HG03520 (cell line): ENCODE results near the gene CYP26B1.

Source experiments
- ATAC-seq: cut with Tn5 transposase; IDR thresholded peaks from one replicate; pipeline ENCODE4 v1.9.1; 2021; ENCODE audit warnings: mild to moderate bottlenecking, moderate library complexity; ENCODE audit not compliant: unreplicated experiment

The CYP26B1 gene

DNA sequence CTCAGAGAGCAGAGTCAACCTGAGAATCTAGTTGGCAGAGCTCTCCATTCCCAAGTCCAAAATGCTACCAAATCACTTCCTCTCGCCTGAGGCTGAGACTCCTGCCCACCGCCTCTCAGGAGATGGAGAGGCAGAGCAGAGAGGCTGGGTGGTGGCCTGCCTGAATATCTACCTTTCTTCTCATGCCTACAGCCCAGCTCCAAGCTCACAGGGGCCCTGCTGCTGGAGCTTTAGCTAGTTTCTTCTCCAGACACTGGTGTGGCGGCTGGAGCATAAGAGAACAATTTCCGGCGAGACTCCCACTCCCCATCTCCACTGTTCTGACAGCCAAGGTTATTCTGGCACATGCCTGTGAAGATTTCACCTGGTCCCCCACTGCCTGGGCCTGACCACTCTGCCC is 8.1 kb upstream of the CYP26B1 start:
- no peak for ATAC-seq

DNA sequence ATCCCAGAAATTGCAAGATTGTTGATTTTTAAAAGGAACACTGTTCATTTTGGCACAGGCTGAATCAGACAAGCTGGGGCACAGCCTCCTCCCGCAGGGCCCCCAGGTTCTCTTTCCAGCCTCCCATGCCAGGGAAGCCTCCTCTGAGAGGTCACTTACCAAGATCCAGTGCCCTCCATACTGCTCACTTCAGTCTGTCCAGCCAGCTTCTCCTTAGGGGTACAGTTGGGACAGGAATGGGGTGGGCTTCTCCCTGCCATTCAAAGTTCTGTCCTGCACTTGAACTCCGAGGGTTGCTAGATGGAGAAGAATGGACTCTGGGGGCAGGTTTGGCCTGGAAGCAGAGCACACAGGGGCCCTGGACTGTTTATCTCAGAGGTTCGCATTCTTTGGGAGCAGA is 7.5 kb upstream of the CYP26B1 start:
- no peak for ATAC-seq

DNA sequence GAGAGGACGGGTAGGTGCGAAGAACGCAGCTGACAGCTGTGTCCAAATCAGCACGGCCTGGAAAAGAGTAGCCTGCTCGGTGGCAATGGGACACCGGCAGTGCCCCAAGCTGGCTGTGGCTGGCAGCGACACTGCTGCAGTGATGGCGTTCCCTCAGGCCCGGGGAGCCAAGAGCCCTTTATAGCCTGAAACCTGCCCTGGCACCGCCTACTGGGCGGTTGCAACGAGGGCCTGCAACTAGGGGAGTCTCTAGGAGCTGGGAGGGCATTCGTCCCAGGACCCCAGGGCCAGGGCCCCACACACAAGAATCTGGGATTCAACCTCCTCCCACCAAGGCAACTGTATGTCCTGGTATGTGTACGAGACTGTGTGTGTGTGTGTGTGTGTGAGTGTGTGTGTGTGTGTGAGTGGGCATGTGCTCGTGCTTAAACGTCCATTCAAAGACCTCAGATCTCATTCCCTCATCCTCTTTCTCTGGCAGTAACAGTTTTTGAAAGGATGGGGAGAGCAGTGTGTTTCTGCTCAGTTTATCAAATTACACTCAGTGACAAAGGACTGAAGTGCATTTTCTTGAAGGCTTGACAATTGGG is 6.8 kb upstream of the CYP26B1 start:
- no peak for ATAC-seq

GRCh38 chr2:72153924-72154323 is 6.3 kb upstream of the CYP26B1 start:
- no peak for ATAC-seq

DNA sequence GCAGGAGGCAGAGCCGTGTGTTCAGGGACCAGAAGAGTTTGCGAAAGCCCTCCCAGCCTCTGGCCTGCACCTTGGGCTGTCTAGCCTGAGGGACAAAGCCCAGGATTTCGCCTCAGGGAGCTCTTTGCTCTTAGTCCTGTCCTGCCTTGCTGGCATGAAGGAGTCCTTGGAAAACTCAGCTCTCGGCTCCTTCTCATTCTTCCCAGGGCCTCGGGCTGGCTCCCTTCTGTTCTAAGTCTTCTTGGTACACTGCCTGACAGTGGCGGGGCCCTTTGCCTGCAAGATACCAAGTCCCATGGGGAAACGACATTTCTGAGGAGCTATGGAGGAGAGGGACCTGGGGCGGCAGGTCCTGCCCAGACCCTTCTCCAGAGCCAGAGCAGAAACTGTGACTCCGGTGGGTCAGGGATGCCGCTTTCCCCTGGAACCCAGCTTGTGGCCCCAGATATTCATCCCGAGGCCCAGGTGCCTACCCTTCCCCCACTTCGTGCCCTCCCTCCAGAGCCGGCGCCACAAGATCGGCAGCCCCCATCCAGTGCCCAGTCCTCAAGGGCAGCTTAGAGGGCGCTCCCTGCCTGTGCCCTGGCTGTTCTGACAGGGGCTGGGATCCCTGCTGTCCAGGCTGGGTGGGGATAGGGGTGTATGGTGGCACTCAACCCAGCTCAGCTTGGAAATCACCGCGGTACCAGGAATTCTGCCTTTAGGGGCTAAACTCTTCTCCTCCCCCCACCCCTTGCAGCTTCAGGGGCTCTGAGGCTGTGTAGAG is 5.5 kb upstream of the CYP26B1 start:
- ATAC-seq: no peak

GRCh38 chr2:72150861-72151356 is 3.2 kb upstream of the CYP26B1 start:
- no peak for ATAC-seq

GRCh38 chr2:72150157-72150860 is 2.6 kb upstream of the CYP26B1 start:
- ATAC-seq: peak; percentile 52

GRCh38 chr2:72149556-72150156 is 2.0 kb upstream of the CYP26B1 start:
- no peak for ATAC-seq

GRCh38 chr2:72148837-72149555 is 1.3 kb upstream of the CYP26B1 start:
- no peak for ATAC-seq

- ATAC-seq: no peak
Observed at GRCh38 chr2:72148003-72148836, 558 bp upstream of the CYP26B1 start.

DNA sequence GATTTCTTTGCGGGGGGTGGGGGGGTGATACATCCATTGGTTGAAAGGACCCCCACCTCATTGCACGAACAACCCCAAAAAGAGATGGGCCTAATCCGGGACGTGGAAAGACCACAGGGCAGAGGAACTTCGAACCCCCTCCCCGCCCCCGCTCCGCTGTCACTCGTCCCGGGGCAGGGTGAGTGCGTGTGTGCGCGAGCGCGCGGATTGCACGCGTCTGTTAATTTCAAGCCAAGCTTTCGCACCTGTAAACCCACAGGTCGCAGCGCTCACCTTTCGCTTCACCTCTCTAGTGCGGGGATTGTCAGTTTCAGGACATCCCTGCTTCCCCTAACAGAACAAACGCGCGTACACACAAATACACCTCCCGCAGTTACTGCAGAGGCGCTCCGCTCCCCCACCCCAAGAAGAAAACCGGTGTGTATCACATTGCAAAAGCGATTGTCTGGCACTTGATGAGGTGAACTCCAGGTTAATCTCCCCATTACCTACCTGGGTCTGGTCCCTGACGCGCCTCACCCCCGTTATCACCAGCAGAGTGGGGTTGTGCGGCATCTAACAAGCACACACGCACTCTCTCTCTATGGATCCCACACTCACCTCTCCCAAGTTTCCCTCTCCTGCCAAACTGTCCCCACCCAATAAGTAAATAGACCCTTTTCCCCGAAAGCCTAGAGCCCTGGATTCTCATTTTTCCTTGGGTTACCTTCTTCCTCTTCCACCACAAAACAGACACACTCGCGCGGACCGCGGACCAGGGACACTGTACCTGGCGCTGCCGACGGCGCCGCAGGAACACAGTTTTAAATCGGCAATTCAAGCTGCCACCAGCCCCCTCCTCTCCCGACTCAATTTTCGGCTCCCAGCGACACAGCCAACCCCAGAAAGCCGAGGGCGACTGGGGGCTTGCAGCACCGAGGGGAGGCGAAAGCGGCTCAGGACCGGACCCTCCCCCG is 1.0 kb downstream of the CYP26B1 start:
- no peak for ATAC-seq

- ATAC-seq: no peak
Observed at GRCh38 chr2:72145658-72146329, 1.9 kb downstream of the CYP26B1 start.

DNA sequence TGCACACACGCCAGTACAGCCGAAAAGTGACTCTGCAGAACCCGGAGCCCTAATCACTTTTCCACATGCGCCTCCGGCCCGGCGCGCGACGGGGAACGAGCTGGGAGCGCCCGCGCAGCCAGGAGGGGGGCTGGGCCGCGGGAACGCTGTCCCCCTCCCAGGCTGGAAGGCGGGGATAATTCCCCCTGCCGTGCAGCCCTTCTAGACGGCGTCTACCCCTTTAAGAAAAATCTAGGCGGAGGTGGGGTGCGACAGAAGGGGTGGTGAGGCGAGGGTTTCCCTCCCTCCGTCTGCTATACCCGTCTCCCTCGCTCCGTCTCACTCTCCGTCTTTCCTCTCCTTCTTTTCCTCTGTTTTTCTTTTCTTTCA is 2.4 kb downstream of the CYP26B1 start:
- ATAC-seq: no peak

GRCh38 chr2:72144632-72145288 is 2.9 kb downstream of the CYP26B1 start:
- no peak for ATAC-seq

DNA sequence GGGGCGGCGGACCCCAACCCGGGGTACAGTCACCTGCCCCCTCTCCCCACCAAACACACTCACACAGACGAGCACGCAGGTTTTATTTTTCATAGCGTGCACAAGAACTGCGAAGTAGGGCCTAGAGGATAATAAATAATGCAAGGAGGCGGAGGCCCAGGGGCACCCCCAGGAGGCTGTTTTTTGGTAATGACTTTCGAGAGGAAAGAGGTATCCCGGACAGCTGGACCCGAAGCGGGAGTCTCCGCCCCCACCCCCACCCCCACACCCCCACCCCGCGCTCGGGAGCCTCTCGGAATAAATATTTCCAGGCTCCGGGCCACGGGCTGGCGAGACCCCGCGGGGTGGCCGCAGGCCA is 3.4 kb downstream of the CYP26B1 start:
- ATAC-seq: no peak

DNA sequence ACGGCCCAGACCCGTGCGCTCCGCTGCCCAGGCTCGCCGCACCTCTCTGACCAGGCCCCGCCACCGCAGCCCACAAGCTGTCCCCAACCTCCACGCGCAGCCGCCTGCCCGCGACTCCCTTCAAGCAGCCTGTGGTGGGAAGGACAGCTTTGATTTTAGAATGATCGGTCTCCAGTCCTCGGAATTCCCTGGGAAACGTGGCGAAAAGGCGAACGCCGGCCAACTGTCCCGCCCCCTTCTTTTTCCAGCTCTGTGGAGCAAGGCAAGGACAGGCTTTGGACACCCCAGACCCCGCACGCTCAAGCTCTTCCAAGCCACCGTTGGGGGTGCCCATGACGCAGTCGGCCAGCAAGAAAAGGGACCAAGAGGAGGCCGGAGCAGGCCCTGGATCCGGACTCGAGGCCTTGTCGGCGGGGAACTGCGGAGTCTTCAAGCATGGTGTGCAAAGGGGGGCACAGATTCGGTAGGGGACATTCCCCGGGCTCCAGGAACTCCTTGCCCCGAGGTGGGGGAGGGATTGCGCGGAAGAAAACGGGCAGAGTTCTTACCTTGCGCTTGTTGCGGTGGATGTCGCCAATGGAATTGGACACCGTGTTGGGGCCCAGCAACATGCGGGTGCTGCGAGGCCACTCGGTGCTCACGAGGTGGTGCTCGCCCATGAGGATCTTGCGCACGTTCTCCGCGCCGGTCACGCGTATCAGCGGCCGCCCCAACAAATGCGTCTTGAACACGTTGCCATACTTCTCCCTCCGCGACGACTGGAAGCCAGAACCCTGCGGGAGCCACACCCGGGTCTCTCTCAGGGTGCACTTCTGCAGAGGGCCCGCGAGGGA is 4.0 kb downstream of the CYP26B1 start:
- no peak for ATAC-seq
